Measurements from ENCODE around the gene VTA1. TPM values are rescaled to one million over a fixed set of nuclear protein-coding genes. Genes with fewer than 3 reads are reported as not detected.

Gene VTA1
- total and polyA plus RNA-seq, 8 donors = 15.6 to 56.8 (median 25.8) TPM

GRCh38 chr6:142162780-142163179, 15.7 kb downstream of the VTA1 start:
- no peak for DNase-seq
- no peak overlapping the region for H3K27ac ChIP-seq
- H3K4me3 ChIP-seq = no peak overlapping the region
- H3K4me1 ChIP-seq = peaks cover 0 to 45% (median 21%) of the 10 kb centered on the region in 4 donors
- no peaks in the 10 kb centered on the region for H3K27me3 ChIP-seq
- WGBS, 5 donors = 26 to 68% (median 37%) methylated on average over 1 of the region's 1 CpG
- H3K36me3 ChIP-seq = peaks cover 9 to 21% (median 15%) of the 10 kb centered on the region in 4 donors
- H3K9me3 ChIP-seq = no peaks in the 10 kb centered on the region
- intact Hi-C loops (cut with DNase I; ENCODE audit: low total_unique reads) = no loop called here
- TF ChIP-seq POLR2AphosphoS5 (IDR thresholded peaks at IDR 0.05) (no peak), POLR2A (IDR thresholded peaks at IDR 0.05) (no peak), EP300 (IDR thresholded peaks at IDR 0.05) (no peak), CTCF (IDR thresholded peaks at IDR 0.05) (no peak)

- no peak for DNase-seq
Measured at GRCh38 chr6:142165227-142165626, 18.2 kb downstream of the VTA1 start.

GRCh38 chr6:142167071-142167470, 20.0 kb downstream of the VTA1 start:
- no peak for TF ChIP-seq CTCF (IDR thresholded peaks at IDR 0.05)
- TF ChIP-seq POLR2A (IDR thresholded peaks at IDR 0.05) = no peak
- Histone ChIP-seq H3K4me3 (no peak overlapping the region), H3K4me1 (peaks cover 0 to 35% (median 10%) of the 10 kb centered on the region in 4 donors), H3K36me3 (peaks cover 19 to 59% (median 55%) of the 10 kb centered on the region in 4 donors), H3K27me3 (no peaks in the 10 kb centered on the region), H3K27ac (no peak overlapping the region), H3K9me3 (no peaks in the 10 kb centered on the region)
- DNase-seq = no peak
- 74 to 81% (median 80%) methylated on average over 3 of the region's 3 CpGs for WGBS, 5 donors
- intact Hi-C loops (cut with DNase I; ENCODE audit: low total_unique reads) = no loop called here

More at GRCh38 chr6:142165227-142165626, 18.2 kb downstream of the VTA1 start:
- peaks cover 0 to 45% (median 19%) of the 10 kb centered on the region in 4 donors for H3K4me1 ChIP-seq
- WGBS, 5 donors = 86 to 89% (median 87%) methylated on average over 4 of the region's 4 CpGs
- H3K27me3 ChIP-seq = no peaks in the 10 kb centered on the region
- H3K4me3 ChIP-seq = no peak overlapping the region
- TF ChIP-seq POLR2A (IDR thresholded peaks at IDR 0.05) (no peak), CTCF (IDR thresholded peaks at IDR 0.05) (no peak), POLR2AphosphoS5 (IDR thresholded peaks at IDR 0.05) (no peak), EP300 (IDR thresholded peaks at IDR 0.05) (no peak)
- no peaks in the 10 kb centered on the region for H3K9me3 ChIP-seq
- H3K27ac ChIP-seq = no peak overlapping the region
- intact Hi-C loops (cut with DNase I; ENCODE audit: low total_unique reads) = no loop called here
- H3K36me3 ChIP-seq = peaks cover 10 to 41% (median 36%) of the 10 kb centered on the region in 4 donors

GRCh38 chr6:142167486-142167885, 20.4 kb downstream of the VTA1 start:
- TF ChIP-seq POLR2A (IDR thresholded peaks at IDR 0.05) (no peak), EP300 (IDR thresholded peaks at IDR 0.05) (no peak), CTCF (IDR thresholded peaks at IDR 0.05) (no peak), POLR2AphosphoS5 (IDR thresholded peaks at IDR 0.05) (no peak)
- no peaks in the 10 kb centered on the region for H3K9me3 ChIP-seq
- H3K4me1 ChIP-seq = peaks cover 0 to 31% (median 8%) of the 10 kb centered on the region in 4 donors
- H3K27me3 ChIP-seq = no peaks in the 10 kb centered on the region
- peaks cover 19 to 64% (median 59%) of the 10 kb centered on the region in 4 donors for H3K36me3 ChIP-seq
- H3K4me3 ChIP-seq = no peak overlapping the region
- DNase-seq = no peak
- WGBS, 5 donors = 75 to 88% (median 82%) methylated on average over 2 of the region's 2 CpGs
- no peak overlapping the region for H3K27ac ChIP-seq
- intact Hi-C loops (cut with DNase I; ENCODE audit: low total_unique reads) = no loop called here

Data from stomach (tissue), 9 donors.